CD4-positive, alpha-beta T cell treated with Interleukin-10 for 1 hour (primary cell): ENCODE data around the gene BAZ1A.

ENCODE experiments used
- DNase-seq: peaks from one replicate; pipeline ENCODE4 v3.0.0-alpha.2; 2020

The BAZ1A gene

DNA sequence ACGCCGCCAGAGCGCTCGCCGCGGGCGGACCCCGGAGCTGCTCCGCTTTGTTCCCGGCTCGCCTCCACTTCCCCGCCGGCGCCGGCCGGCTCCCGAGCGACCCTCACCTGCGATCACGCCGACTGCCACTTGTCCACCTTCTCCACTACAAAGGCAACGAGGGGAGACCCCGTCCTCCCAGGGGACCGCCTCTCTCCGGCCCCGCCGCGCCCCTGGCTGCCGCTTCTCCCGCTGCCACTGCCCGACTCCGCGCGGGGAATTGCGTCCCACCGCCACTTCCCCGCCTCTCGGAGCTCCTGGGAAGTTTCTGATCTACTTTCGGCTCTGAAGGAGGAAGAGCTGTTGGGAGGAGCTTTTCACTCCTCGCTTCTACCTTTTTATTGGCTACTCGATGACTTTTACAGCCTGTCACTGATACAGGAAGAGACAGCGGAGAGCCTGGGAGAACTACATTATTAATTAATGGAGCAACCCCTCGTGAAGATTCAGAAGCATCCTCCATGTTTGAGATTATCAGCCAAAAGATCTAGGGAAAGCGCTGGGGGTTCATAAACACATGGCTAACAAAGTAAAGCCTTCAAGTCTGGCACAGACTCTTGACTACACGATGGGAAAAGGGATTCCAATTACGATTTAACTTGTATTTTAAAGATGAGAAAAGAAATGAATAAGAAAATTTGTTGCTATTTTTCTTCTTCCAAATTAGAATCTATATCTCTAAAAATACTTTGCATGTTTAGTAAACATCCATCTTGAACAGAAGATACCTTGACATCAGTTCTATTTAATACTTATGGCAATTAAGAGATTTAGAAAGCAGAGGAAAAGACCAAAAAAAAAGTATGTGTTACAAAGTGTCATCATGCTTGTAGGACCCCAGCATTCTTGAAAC lies at the start of gene BAZ1A:
TSS of gene BAZ1A (minus strand) at position 330 of the 892 bp plus-strand sequence. CDS start 756 bp downstream, outside the sequence.
- DNase-seq = peak; percentile 75

DNA sequence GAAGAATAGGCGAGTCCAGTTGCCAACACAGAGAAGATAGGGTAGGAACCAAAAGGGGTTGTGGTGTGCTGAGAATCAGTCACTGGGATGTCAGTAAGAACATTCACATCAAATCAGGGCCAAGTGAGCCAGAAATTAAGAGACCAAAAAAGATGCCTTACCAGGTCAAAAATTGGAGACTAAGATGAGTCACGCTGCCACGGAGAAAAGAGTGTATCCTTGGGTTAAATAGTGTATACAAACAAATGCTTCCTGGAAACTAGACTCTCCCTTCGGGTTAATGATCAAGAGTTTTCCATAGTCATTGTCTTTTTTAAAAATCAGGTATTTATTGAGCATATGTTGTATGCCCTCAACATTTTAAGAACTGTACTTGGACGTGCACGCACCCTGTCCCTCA lies 45.2 kb upstream of the BAZ1A start:
- no peak for DNase-seq

DNA sequence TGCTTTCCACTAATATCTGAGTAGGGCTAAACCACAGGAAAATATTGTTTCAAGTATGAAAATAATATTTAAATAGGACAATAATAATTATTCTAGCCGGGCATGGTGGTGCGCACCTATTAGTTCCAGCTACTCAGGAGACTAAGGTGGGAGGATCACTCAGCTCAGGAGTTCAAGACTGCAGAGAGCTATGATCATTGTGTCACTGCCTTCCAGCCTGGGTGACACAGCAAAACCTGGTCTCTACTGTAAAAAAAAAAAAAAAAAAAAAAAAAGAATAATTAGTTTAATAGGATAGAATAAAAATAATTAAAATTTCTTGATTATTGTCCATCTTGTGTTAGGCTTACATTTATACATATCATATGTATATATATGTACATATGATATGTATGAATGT lies 38.5 kb upstream of the BAZ1A start:
- no peak for DNase-seq

DNA sequence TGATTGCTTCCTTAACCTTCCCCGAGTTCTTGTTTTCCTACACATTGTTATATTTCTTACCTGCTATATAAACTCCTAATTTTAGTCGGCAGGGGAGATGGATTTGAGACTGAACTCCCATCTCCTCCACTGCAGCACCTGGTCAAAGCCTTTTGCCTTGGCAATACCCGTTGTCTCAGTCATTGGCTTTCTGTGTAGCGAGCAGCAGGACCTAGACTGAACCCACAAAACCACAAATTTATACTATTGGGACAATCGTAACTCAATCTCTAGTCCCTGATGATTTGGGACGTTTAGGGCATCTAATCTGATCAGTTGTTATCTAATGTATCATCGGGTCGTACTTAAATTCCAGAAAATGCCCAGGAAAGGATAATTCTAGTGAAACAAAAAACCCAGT lies 37.8 kb upstream of the BAZ1A start:
- no peak for DNase-seq

- no peak for DNase-seq
Observed at GRCh38 chr14:34912182-34912581, 37.0 kb upstream of the BAZ1A start.

GRCh38 chr14:34911209-34912150 lies 36.3 kb upstream of the BAZ1A start:
- no peak for DNase-seq

DNA sequence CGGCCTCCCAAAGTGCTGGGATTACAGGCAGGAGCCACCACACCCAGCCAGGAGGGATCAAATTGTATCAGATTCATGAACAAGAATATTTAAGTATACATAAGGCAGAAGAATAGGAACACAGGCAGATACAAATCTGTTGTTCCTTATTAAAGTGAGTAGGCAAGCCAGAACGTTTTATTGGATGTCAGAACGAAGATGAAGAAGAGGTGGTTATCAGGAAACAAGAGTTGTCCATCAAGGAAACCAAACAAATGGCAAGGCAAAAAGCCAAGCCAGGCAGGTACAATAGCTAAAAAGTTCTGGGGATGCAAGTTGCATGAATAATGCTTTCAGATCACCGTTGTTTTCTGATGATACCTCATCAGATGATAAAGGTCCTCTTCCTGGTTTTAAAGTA lies 31.1 kb upstream of the BAZ1A start:
- no peak for DNase-seq

- no peak for DNase-seq
Observed at GRCh38 chr14:34895277-34895676, 20.1 kb upstream of the BAZ1A start.

GRCh38 chr14:34890937-34891336 lies 15.8 kb upstream of the BAZ1A start:
- no peak for DNase-seq

- no peak for DNase-seq
Observed at GRCh38 chr14:34888186-34888585, 13.0 kb upstream of the BAZ1A start.

DNA sequence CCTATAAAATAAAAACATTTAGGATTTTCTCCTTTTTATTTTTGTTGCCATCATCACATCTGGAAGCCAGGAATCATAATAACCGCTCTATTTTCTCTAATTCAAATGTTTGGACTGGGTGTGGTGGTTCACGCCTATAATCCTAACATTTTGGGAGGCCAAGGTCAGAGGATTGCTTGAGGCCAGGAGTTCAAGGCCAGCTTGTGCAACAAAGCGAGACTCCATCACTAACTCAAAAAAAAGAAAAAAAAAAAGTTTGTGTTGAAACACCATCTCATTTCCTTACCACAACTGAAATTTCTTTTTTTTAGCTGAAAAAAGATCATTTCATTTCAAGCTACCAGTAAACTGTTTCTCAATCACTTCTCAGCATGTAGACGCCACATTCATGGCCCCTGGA lies 8.8 kb upstream of the BAZ1A start:
- no peak for DNase-seq

DNA sequence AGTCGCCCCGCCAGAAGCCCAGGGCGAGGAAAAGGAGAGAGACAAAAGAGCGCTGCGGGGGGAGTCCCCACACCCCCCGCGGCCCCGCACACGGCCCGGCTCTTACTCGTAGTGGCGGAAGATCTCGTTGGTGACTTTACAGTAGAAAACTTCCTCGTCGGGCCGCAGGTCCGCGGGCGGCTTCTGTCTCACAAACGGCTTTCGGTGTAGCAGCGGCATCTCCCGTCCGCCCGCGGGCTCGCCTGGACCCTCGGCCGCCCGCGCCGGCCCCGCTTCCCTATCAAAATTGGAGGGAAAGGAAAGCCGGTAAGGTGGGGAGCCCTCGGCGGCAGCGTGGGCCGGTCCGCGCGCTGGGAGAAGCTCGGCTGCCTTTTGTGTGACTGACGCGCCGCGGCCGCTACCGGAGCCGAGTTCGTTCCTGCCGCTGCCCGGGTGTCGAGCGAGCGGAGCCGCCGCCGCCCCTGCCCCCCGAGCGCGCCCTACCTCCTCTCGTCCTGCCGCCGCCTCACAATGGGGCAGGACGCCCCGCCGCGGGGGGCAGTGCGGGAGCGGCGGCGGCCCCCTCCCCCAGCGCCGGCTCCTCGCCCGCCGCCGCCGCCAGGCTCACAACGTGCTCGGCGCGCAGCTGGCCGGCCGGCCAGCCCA lies 652 bp downstream of the BAZ1A start:
- no peak for DNase-seq

- DNase-seq = peak; percentile 87
Observed at GRCh38 chr14:34873589-34874385, 1.4 kb downstream of the BAZ1A start.

GRCh38 chr14:34872822-34873588 lies 2.2 kb downstream of the BAZ1A start:
- DNase-seq = no peak

DNA sequence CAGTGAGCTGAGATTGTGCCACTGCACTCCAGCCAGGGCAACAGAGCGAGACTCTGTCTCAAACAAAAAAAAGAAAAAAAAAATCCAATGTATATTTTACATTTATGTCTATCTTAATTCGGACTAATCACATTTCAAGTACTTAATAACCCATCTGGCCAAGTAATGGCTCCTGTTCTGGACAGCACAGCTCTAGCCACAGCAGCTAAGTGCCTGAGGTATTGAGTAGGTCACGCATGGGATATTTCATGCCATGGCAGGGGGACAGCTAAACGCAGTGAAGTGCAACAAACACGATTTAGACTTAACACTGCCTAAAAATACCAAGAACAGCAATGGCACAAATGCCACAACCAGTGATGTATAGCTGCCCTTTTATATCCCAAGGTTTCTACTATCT lies 8.0 kb downstream of the BAZ1A start:
- DNase-seq = no peak

DNA sequence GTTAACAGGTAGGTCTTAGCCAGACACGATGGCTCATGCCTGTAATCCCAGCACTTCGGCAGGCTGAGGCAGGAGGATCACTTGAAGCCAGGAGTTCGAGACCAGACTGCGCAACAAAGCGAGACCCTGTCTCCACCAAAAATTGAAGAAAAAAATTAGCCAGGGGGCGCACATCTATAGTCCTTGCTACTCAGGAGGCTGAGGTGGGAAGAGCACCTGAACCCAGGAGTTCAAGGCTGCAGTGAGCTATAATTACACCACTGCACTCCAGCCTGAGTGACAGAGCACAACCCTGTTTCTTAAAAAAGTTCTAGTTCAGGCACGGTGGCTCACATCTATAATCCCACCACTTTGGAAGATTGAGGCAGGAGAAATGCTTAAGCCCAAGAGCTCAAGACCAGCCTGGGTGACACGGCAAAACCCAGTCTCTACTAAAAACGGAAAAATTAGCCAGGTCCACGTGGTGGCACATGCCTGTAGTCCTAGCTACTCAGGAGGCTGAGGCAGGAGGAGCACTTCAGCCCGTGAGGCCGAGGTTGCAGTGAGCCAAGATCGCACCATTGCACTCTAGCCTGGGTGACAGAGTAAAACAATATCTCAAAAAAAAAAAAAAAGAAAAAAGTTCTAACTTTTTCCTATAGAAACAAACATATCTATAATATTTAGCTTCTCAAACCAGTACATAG lies 9.1 kb downstream of the BAZ1A start:
- DNase-seq = no peak

DNA sequence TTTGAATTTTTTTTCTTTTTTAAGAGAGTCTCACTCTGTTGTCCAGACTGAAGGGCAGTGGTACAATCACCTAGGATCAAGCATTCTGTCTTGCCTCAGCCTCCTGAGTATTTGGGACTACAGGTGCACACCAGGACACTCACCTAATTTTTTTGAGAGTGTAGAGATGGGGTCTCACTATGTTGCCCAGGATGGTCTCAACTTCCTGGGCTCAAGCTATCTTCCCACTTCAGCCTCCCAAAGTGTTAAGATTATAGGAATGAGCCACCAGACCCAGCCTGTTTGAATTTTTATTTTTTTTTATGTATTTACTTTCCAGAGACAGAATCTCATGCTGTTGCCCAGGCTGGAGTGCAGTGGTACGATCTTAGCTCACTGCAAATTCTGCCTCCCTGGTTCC lies 11.3 kb downstream of the BAZ1A start:
- no peak for DNase-seq

DNA sequence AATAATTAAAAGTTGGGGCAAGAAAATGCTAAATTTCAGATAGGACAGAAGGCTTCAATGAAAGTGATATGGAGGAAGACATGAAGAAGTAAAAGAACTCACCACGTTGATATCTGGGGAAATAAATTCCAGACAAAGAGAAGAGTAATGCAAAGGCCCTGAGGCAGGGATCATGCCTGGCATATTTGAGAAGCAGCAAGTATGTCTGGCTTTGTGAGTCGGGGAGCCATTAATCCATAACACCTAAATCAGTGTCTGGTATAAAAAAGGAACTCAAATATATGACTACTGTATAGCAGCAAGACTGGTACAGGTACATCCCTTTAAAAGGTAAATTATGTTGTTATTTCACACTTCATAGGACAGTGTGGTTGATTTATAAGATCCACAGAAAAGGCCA lies 16.4 kb downstream of the BAZ1A start:
- DNase-seq = no peak

GRCh38 chr14:34857689-34858449 lies 17.3 kb downstream of the BAZ1A start:
- DNase-seq = peak; percentile 55

- no peak for DNase-seq
Observed at GRCh38 chr14:34853041-34853440, 22.1 kb downstream of the BAZ1A start.
